Fibroblast of lung (primary cell): ENCODE data around the gene ZNF280B.

ENCODE experiments used
- EZH2 ChIP-seq: IDR thresholded peaks from 2 replicates; pipeline ENCODE4 v1.5.1; 2012; ENCODE audit warnings: low read length, control low read depth, mild to moderate bottlenecking; ENCODE audit errors: missing control alignments
- TF ChIP-seq, protein P1 (sequence below), 2 donors: IDR thresholded peaks in 1 of 2; conservative IDR thresholded peaks in 1 of 2; 1 replicate in 1 of 2; 2 replicates in 1 of 2; pipeline ENCODE4 v1.5.1; 2011 to 2012; ENCODE audit warnings: low read length in 2 of 2, control low read depth in 1 of 2, inconsistent platforms in 1 of 2, low read depth in 1 of 2, mild to moderate bottlenecking in 1 of 2

DNA sequence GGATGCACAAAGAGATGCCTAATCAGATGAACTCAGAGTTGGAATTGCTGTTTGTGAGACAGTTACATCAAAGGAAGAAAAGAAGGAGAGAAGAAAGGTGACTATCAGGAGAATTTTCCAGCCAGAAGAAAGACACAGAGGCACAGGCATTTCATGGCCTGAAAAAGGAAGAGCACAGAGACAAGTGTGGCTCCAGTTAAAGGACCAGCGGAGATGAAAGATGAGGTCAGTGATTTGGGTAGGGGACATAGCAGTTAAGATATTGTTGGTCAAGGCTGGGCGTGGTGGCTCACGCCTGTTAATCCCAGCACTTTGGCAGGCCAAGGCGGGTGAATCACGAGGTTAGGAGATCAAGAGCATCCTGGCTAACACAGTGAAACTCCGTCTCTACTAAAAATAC, 15.0 kb upstream of the ZNF280B start:
- TF ChIP-seq, protein P1, sequence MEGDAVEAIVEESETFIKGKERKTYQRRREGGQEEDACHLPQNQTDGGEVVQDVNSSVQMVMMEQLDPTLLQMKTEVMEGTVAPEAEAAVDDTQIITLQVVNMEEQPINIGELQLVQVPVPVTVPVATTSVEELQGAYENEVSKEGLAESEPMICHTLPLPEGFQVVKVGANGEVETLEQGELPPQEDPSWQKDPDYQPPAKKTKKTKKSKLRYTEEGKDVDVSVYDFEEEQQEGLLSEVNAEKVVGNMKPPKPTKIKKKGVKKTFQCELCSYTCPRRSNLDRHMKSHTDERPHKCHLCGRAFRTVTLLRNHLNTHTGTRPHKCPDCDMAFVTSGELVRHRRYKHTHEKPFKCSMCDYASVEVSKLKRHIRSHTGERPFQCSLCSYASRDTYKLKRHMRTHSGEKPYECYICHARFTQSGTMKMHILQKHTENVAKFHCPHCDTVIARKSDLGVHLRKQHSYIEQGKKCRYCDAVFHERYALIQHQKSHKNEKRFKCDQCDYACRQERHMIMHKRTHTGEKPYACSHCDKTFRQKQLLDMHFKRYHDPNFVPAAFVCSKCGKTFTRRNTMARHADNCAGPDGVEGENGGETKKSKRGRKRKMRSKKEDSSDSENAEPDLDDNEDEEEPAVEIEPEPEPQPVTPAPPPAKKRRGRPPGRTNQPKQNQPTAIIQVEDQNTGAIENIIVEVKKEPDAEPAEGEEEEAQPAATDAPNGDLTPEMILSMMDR (conservative IDR thresholded peaks at IDR 0.05 in 1 of 2, IDR thresholded peaks at IDR 0.05 in 1 of 2; ENCODE audit: low read depth in 1 of 2, low read length in 2 of 2) = no peak
- TF ChIP-seq EZH2 = no peak
